Mesothelial cell of epicardium (in vitro differentiated cells): ENCODE results near the gene ICOS. TPM values are rescaled to one million over a fixed set of nuclear protein-coding genes. Genes with fewer than 3 reads are reported as not detected.

ENCODE experiments used
- DNase-seq, 2 experiments: peaks; one replicate each; pipeline ENCODE4 v3.0.0; 2021; ENCODE audit warnings: low spot score in 2 of 2; ENCODE audit not compliant: unreplicated experiment in 2 of 2
- H3K27ac Mint-ChIP-seq: 2 replicates; pipeline ENCODE4 v1.8.0; 2021; ENCODE audit warnings: mixed read lengths
- H3K27me3 Mint-ChIP-seq: 2 replicates; pipeline ENCODE4 v1.8.0; 2021; ENCODE audit warnings: low read depth, mixed read lengths
- H3K36me3 Mint-ChIP-seq: 2 replicates; pipeline ENCODE4 v1.8.0; 2021; ENCODE audit warnings: mixed read lengths
- H3K4me1 Mint-ChIP-seq: 2 replicates; pipeline ENCODE4 v1.8.0; 2021; ENCODE audit warnings: mixed read lengths
- H3K4me3 Mint-ChIP-seq: 2 replicates; pipeline ENCODE4 v1.8.0; 2021; ENCODE audit warnings: mild to moderate bottlenecking, moderate library complexity, mixed read lengths
- H3K9me3 Mint-ChIP-seq: 2 replicates; pipeline ENCODE4 v1.8.0; 2021; ENCODE audit warnings: mixed read lengths
- total RNA-seq: library from RNA; stranded (reverse); gene quantifications from 3 replicates; pipeline ENCODE4 v1.2.1, GENCODE V29; 2021
- TF ChIP-seq, protein P1 (sequence below): fragments of 200-600 bp; sonication (generic); IDR thresholded peaks from one replicate; pipeline ENCODE4 v1.5.0; 2021; ENCODE audit warnings: antibody characterized with exemption; ENCODE audit not compliant: unreplicated experiment

The ICOS gene
- total RNA-seq, 1 donor from 2014 or later = not detected

DNA sequence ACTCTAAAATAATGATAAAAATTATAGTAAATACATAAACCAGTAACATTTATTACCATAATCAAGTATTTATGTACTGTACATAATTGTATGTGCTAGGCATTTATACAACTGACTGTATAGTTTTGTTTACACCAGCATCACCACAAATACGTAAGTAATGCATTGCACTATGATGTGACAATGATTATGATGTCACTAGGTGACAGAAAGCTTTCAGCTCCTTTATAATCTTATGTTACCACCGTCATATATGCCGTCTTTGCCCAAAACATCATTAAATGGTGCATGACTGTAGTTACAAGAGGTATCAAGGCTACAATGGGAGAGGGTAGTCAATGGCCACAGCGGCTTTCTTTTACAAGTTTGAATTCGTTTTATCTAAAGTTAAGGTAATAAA is 60.1 kb downstream of the ICOS start:
- H3K36me3 Mint-ChIP-seq = no peaks in the 10 kb centered on the region

DNA sequence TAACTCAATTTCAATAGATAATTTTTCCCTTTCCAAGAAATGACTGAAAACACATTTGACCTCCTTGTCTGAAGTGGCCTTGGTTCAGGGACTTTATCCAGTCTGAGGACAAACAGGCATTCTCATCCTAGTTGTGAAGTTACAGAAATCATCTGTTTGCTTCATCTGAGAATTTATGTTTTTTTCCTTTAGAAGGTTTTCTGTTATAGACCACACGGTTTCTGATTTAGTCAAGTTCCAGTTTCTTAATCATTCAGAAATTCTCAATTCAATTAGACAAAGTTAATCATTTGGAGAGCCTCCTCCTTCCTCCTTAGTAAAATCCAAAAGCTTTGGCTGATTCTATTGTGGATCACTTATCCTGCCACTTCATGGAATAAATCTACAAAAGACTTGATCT is 60.9 kb downstream of the ICOS start:
- peaks cover 34% of the 10 kb centered on the region for H3K4me1 Mint-ChIP-seq
- H3K27ac Mint-ChIP-seq = no peak overlapping the region
- peaks cover 8% of the 10 kb centered on the region for H3K9me3 Mint-ChIP-seq
- no peaks in the 10 kb centered on the region for H3K27me3 Mint-ChIP-seq
- no peak overlapping the region for H3K4me3 Mint-ChIP-seq
- no peaks in the 10 kb centered on the region for H3K36me3 Mint-ChIP-seq
- no peak for DNase-seq
- TF ChIP-seq, protein P1, sequence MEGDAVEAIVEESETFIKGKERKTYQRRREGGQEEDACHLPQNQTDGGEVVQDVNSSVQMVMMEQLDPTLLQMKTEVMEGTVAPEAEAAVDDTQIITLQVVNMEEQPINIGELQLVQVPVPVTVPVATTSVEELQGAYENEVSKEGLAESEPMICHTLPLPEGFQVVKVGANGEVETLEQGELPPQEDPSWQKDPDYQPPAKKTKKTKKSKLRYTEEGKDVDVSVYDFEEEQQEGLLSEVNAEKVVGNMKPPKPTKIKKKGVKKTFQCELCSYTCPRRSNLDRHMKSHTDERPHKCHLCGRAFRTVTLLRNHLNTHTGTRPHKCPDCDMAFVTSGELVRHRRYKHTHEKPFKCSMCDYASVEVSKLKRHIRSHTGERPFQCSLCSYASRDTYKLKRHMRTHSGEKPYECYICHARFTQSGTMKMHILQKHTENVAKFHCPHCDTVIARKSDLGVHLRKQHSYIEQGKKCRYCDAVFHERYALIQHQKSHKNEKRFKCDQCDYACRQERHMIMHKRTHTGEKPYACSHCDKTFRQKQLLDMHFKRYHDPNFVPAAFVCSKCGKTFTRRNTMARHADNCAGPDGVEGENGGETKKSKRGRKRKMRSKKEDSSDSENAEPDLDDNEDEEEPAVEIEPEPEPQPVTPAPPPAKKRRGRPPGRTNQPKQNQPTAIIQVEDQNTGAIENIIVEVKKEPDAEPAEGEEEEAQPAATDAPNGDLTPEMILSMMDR = no peak

More for the DNA sequence above, 60.1 kb downstream of the ICOS start:
- H3K27me3 Mint-ChIP-seq = no peaks in the 10 kb centered on the region
- H3K9me3 Mint-ChIP-seq = peaks cover under 1% of the 10 kb centered on the region
- TF ChIP-seq, protein P1 = no peak
- H3K4me3 Mint-ChIP-seq = no peak overlapping the region
- no peak overlapping the region for H3K27ac Mint-ChIP-seq
- DNase-seq = no peak
- peaks cover 34% of the 10 kb centered on the region for H3K4me1 Mint-ChIP-seq

DNA sequence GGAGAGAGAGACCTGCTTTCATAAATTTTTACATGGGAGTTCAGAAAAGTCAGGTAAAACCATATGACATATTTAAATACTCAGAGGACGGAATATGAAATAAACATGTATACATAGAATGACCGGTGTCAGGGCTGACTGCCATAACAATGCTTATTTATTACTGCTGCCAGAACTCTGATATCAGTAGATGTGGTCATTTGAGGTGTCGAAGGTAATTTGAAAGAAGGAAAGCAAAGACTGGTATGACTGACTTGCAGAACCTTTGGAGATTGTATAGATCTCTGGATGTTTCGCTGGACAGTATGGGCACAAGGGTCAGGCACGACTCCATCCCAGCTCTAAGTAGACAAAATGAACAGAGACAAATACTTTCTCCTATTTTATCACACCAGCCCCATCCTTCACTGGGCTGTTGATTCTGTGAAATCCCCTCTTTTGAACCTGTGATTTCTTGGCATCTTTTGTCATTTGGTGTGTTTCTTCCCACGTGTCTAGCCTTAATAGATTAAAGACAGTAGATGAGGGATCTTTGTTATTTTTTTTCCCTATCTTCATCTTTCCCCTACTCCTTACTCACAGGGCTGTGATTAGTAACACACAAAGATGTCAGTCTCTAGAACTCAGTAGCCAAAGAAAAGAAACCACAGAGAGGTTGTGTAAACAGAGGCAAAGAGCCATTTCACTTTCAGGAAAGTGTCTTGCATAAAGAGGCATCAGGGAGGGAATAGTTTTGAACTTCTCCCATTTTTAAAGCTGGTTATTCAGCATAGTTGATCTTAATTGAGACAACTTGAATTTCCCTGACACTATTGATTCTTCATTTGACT is 61.6 kb downstream of the ICOS start:
- peaks cover 34% of the 10 kb centered on the region for H3K4me1 Mint-ChIP-seq
- DNase-seq = no peak

DNA sequence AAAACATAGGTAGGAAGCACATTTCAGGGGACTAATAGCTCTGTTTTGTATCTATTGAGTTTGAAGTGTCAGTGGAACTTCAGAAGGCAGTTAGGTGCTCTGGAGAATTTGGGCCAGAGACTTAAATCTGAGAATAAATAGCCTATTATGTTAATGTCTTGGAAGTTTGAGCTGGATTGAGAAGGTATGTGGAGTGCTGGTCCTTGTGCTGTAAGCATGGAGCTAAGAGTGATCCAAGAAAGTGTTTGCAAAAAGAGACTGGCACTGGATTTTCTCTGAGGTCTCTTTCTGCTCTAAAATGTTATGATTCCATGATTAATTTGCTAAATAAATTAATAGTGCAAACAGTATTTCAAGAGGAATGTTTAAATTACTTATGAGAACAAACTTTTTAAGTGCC is 63.3 kb downstream of the ICOS start:
- Mint-ChIP-seq H3K4me1 (peaks cover 34% of the 10 kb centered on the region), H3K27me3 (no peaks in the 10 kb centered on the region), H3K27ac (no peak overlapping the region), H3K4me3 (no peak overlapping the region), H3K9me3 (peaks cover 8% of the 10 kb centered on the region), H3K36me3 (no peaks in the 10 kb centered on the region)
- DNase-seq = no peak
- TF ChIP-seq, protein P1 = no peak

More for the DNA sequence above, 61.6 kb downstream of the ICOS start:
- TF ChIP-seq, protein P1 = no peak
- peaks cover 8% of the 10 kb centered on the region for H3K9me3 Mint-ChIP-seq
- H3K4me3 Mint-ChIP-seq = no peak overlapping the region
- no peaks in the 10 kb centered on the region for H3K36me3 Mint-ChIP-seq
- no peak overlapping the region for H3K27ac Mint-ChIP-seq
- H3K27me3 Mint-ChIP-seq = no peaks in the 10 kb centered on the region

DNA sequence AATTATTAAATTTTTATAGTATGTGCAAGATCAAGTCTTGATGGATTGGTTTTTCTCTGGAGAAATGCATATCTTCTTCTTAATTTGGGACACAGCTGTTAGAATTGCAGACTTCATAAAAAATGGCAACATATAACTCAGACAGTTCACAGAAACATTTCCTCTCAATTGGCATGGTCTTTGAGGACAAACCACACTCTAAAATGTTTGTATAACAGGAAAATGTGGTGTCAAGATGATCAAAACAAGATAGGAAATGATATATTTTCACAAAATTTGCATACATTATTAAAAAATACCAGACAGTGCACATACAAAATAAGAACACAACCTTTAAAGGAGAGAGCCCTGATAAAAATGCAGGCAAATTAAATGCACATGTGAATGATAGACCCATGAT is 63.9 kb downstream of the ICOS start:
- no peaks in the 10 kb centered on the region for H3K36me3 Mint-ChIP-seq

More for the DNA sequence above, 63.9 kb downstream of the ICOS start:
- Mint-ChIP-seq H3K27me3 (no peaks in the 10 kb centered on the region), H3K4me3 (no peak overlapping the region), H3K4me1 (peaks cover 31% of the 10 kb centered on the region), H3K27ac (no peak overlapping the region), H3K9me3 (peaks cover 8% of the 10 kb centered on the region)
- no peak for DNase-seq
- TF ChIP-seq, protein P1 = no peak
